Naive thymus-derived CD8-positive, alpha-beta T cell (primary cell): Measurements from ENCODE around the gene ETV1. TPM values are rescaled to one million over a fixed set of nuclear protein-coding genes. Genes with fewer than 3 reads are reported as not detected.

Source experiments
- ATAC-seq, 2 donors: fragments of 150-1000 bp; cut with Tn5 transposase in 1 of 2; sonication (Bioruptor Pico), chemical (Tn5 transposase) in 1 of 2; 1 replicate in 1 of 2; 2 replicates in 1 of 2; pipeline ENCODE4 v1.10.0; 2021; ENCODE audit warnings: mild to moderate bottlenecking in 2 of 2, moderate library complexity in 2 of 2
- POLR2A ChIA-PET: fragments of 350-600 bp; sonication (Branson Sonifier 250); formaldehyde crosslinking; loops from one replicate; lab custom pipeline; 2021; ENCODE audit warnings: antibody characterized with exemption; lab: Charles Lee
- DNase-seq, 10 donors: peaks; one replicate each; pipeline versions ENCODE4 v3.0.0 to v3.0.0-alpha.2; 2020 to 2022
- H3K27ac Mint-ChIP-seq, 10 donors: one replicate each; pipeline ENCODE4 v1.8.0; 2020 to 2022; ENCODE audit warnings: mild to moderate bottlenecking in 10 of 10, mixed read lengths in 10 of 10, moderate library complexity in 4 of 10, inconsistent platforms in 1 of 10
- H3K27me3 Mint-ChIP-seq, 5 donors: one replicate each; pipeline ENCODE4 v1.8.0; 2021 to 2022; ENCODE audit warnings: mixed read lengths in 5 of 5
- H3K36me3 Mint-ChIP-seq, 3 donors: one replicate each; pipeline ENCODE4 v1.8.0; 2020 to 2022; ENCODE audit warnings: mixed read lengths in 3 of 3, mild to moderate bottlenecking in 2 of 3, inconsistent platforms in 1 of 3
- H3K4me1 Mint-ChIP-seq, 4 donors: one replicate each; pipeline ENCODE4 v1.8.0; 2021 to 2022; ENCODE audit warnings: mixed read lengths in 4 of 4
- H3K4me3 Mint-ChIP-seq, 10 donors: one replicate each; pipeline ENCODE4 v1.8.0; 2020 to 2022; ENCODE audit warnings: mild to moderate bottlenecking in 10 of 10, mixed read lengths in 10 of 10, moderate library complexity in 6 of 10, inconsistent platforms in 1 of 10
- H3K9me3 Mint-ChIP-seq, 9 donors: one replicate each; pipeline ENCODE4 v1.8.0; 2020 to 2022; ENCODE audit warnings: mixed read lengths in 9 of 9, mild to moderate bottlenecking in 3 of 9, inconsistent platforms in 1 of 9, moderate library complexity in 1 of 9
- polyA plus RNA-seq, 3 donors: library from polyadenylated mRNA; unstranded; fragments of 300-500 nt; fragmentation: Illumina TruSeq; gene quantifications; one replicate each; pipeline ENCODE4 v1.2.3, GENCODE V29; 2021
- total RNA-seq, 8 experiments: library from RNA in 2 of 8; stranded (reverse) in 2 of 8; gene quantifications; one replicate each; pipeline ENCODE4 v1.2.3 and lab custom pipeline; 2021 to 2026

ETV1 gene
- total and polyA plus RNA-seq, 5 experiments from 2014 or later: not detected

GRCh38 chr7:13850185-13850752 is 139.2 kb downstream of the ETV1 start:
- POLR2A ChIA-PET: no interaction called here
- peak overlapping the region in 8 of 10 donors; percentile 4 to 89 (median 72) for H3K27ac Mint-ChIP-seq
- H3K4me1 Mint-ChIP-seq: peaks cover 3 to 20% (median 16%) of the 10 kb centered on the region in 4 donors
- DNase-seq (peak in 8 of 10 donors; percentile 1 to 66 (median 31)), ATAC-seq (peak; percentile 93 to 99)
- H3K4me3 Mint-ChIP-seq: peak overlapping the region in 5 of 10 donors; percentile 12 to 69 (median 41)
- no peaks in the 10 kb centered on the region for H3K9me3 Mint-ChIP-seq
- no peaks in the 10 kb centered on the region for H3K36me3 Mint-ChIP-seq
- H3K27me3 Mint-ChIP-seq: no peaks in the 10 kb centered on the region

- ATAC-seq: no peak
- H3K9me3 Mint-ChIP-seq: no peaks in the 10 kb centered on the region
- POLR2A ChIA-PET: no interaction called here
- no peaks in the 10 kb centered on the region for H3K36me3 Mint-ChIP-seq
- H3K27ac Mint-ChIP-seq: peak overlapping the region in 6 of 10 donors; percentile 7 to 89 (median 76)
- H3K27me3 Mint-ChIP-seq: no peaks in the 10 kb centered on the region
- peak overlapping the region in 4 of 10 donors; percentile 22 to 69 (median 66) for H3K4me3 Mint-ChIP-seq
- DNase-seq: no peak
- H3K4me1 Mint-ChIP-seq: peaks cover 3 to 20% (median 16%) of the 10 kb centered on the region in 4 donors
These were observed 140.1 kb downstream of the ETV1 start for GRCh38 chr7:13849163-13849892.

GRCh38 chr7:13848681-13849131 is 140.8 kb downstream of the ETV1 start:
- no peaks in the 10 kb centered on the region for H3K36me3 Mint-ChIP-seq
- no peak for DNase-seq
- POLR2A ChIA-PET: no interaction called here
- ATAC-seq: no peak
- H3K4me3 Mint-ChIP-seq: no peak overlapping the region
- no peak overlapping the region for H3K27ac Mint-ChIP-seq
- H3K27me3 Mint-ChIP-seq: no peaks in the 10 kb centered on the region
- peaks cover 3 to 20% (median 16%) of the 10 kb centered on the region in 4 donors for H3K4me1 Mint-ChIP-seq
- H3K9me3 Mint-ChIP-seq: no peaks in the 10 kb centered on the region

GRCh38 chr7:13846386-13846785 is 143.1 kb downstream of the ETV1 start:
- Mint-ChIP-seq H3K36me3 (no peaks in the 10 kb centered on the region), H3K9me3 (no peaks in the 10 kb centered on the region), H3K4me1 (peaks cover 3 to 20% (median 16%) of the 10 kb centered on the region in 4 donors), H3K4me3 (no peak overlapping the region), H3K27ac (no peak overlapping the region), H3K27me3 (peaks cover 0 to 2% (median 0%) of the 10 kb centered on the region in 5 donors)
- POLR2A ChIA-PET: no interaction called here
- ATAC-seq: no peak
- DNase-seq: no peak

- Mint-ChIP-seq H3K4me1 (peaks cover 3 to 15% (median 14%) of the 10 kb centered on the region in 4 donors), H3K27ac (no peak overlapping the region), H3K9me3 (no peaks in the 10 kb centered on the region), H3K27me3 (peaks cover 0 to 2% (median 0%) of the 10 kb centered on the region in 5 donors), H3K4me3 (no peak overlapping the region), H3K36me3 (no peaks in the 10 kb centered on the region)
- DNase-seq (no peak), ATAC-seq (no peak)
- POLR2A ChIA-PET: no interaction called here
These were observed 143.9 kb downstream of the ETV1 start for GRCh38 chr7:13845601-13846000.

- POLR2A ChIA-PET: no interaction called here
- Mint-ChIP-seq H3K4me3 (no peak overlapping the region), H3K27me3 (peaks cover 0 to 2% (median 0%) of the 10 kb centered on the region in 5 donors), H3K36me3 (no peaks in the 10 kb centered on the region), H3K9me3 (no peaks in the 10 kb centered on the region), H3K27ac (no peak overlapping the region), H3K4me1 (peaks cover under 1 to 8% (median 8%) of the 10 kb centered on the region in 4 donors)
- ATAC-seq (no peak), DNase-seq (no peak)
These were observed 144.5 kb downstream of the ETV1 start for GRCh38 chr7:13844954-13845353.

GRCh38 chr7:13841284-13841683 is 148.2 kb downstream of the ETV1 start:
- Mint-ChIP-seq H3K27ac (no peak overlapping the region), H3K9me3 (peaks cover 0 to 2% (median 0%) of the 10 kb centered on the region in 9 donors), H3K4me1 (no peaks in the 10 kb centered on the region), H3K36me3 (no peaks in the 10 kb centered on the region), H3K27me3 (peaks cover 0 to 2% (median 0%) of the 10 kb centered on the region in 5 donors), H3K4me3 (no peak overlapping the region)
- DNase-seq (no peak), ATAC-seq (no peak)
- POLR2A ChIA-PET: no interaction called here
